ENCODE results near the gene LMAN2.

Gene LMAN2

DNA sequence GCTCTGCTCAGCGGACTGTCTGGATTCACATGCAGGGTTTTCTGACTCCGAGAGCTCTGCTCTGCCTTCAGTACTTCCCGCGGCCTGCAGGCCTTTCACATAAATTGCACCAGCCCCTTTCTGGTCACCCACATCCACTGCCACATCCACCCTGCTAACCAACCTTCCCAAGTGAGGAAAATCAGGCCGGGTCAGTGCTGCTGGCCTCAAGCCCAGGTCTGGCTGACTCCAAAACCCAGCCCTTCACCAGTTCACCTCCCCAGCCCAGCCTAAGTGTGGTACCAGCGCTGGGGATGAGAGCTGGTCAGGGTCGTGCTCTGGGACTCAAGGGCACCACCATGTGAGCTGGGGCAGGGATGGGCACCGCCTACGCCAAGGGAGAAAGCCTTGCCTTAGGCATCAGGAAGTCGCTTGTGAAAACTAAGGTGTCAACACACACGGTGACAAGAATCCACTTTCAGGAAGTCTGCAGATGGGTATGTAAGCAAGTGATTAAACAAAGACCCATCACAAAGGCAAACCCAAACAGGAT, 12.3 kb downstream of the LMAN2 start:
- TF ChIP-seq, protein P1, sequence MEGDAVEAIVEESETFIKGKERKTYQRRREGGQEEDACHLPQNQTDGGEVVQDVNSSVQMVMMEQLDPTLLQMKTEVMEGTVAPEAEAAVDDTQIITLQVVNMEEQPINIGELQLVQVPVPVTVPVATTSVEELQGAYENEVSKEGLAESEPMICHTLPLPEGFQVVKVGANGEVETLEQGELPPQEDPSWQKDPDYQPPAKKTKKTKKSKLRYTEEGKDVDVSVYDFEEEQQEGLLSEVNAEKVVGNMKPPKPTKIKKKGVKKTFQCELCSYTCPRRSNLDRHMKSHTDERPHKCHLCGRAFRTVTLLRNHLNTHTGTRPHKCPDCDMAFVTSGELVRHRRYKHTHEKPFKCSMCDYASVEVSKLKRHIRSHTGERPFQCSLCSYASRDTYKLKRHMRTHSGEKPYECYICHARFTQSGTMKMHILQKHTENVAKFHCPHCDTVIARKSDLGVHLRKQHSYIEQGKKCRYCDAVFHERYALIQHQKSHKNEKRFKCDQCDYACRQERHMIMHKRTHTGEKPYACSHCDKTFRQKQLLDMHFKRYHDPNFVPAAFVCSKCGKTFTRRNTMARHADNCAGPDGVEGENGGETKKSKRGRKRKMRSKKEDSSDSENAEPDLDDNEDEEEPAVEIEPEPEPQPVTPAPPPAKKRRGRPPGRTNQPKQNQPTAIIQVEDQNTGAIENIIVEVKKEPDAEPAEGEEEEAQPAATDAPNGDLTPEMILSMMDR (conservative IDR thresholded peaks at IDR 0.05; ENCODE audit: low read depth, low read length) = no peak
- Histone ChIP-seq H3K27me3 (ENCODE audit: insufficient read depth, low read depth) (no peaks in the 10 kb centered on the region), H3K36me3 (ENCODE audit: insufficient read depth) (no peaks in the 10 kb centered on the region), H3K4me3 (IDR thresholded peaks at IDR 0.05; ENCODE audit: insufficient read depth, low read depth, low read length) (no peak overlapping the region), H3K4me1 (ENCODE audit: low read depth, poor library complexity, severe bottlenecking) (no peaks in the 10 kb centered on the region), H3K27ac (no peak overlapping the region), H2AFZ (ENCODE audit: low read depth) (no peak overlapping the region), H3K79me2 (ENCODE audit: insufficient read depth, low read depth) (peaks cover 8% of the 10 kb centered on the region; the same call in 1 of the 2 replicates), H4K20me1 (ENCODE audit: insufficient read depth) (no peaks in the 10 kb centered on the region), H3K4me2 (no peak overlapping the region), H3K9ac (no peak overlapping the region)

DNA sequence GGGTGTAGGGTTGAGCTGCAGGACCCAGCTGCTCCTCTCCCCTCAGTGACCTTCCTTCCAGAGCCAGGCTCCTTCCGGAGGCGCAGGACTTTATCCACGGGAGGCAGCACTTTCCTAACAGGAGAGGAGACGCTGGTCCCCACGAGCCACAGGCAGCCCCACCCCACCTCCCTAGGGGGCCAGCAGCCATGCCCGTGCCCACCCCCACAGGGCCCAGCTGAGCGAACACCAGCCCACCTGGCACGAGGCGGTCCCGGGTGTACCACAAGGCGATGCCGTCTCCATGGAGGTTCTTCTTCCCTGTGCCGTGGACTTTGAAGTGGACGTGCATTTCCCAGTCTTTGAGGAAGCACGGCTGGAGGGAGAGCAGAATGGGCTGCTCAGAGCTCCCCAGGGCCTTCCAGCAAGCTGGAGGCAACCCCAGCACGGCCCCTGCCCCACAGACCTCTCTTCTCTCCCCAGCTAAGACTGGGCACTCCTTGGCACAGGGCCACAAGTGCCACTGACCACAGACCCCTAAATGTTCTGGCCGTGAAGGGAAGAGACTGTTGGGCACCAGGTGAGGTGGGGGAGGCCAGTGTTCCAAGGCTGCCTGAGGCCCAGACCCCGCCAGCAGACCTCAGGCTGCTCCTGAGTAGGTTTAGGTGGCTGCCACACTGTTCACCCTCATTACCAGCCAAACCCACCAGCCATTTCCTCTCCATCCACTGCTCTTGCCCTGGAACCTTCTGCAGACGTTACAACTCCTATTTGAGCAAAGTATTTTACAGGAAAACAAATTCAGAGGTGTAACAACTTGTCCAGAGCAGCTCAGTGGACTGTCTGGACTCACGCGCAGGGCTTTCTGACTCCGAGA, 13.0 kb downstream of the LMAN2 start:
- TF ChIP-seq, protein P1 (conservative IDR thresholded peaks at IDR 0.05; ENCODE audit: low read depth, low read length) = no peak
- Histone ChIP-seq H3K79me2 (ENCODE audit: insufficient read depth, low read depth) (peaks cover 6% of the 10 kb centered on the region; the same call in 1 of the 2 replicates), H2AFZ (ENCODE audit: low read depth) (no peak overlapping the region), H3K4me2 (no peak overlapping the region), H3K4me3 (IDR thresholded peaks at IDR 0.05; ENCODE audit: insufficient read depth, low read depth, low read length) (no peak overlapping the region), H3K9ac (no peak overlapping the region), H3K4me1 (ENCODE audit: low read depth, poor library complexity, severe bottlenecking) (no peaks in the 10 kb centered on the region), H3K27ac (no peak overlapping the region), H4K20me1 (ENCODE audit: insufficient read depth) (no peaks in the 10 kb centered on the region), H3K27me3 (ENCODE audit: insufficient read depth, low read depth) (no peaks in the 10 kb centered on the region), H3K36me3 (ENCODE audit: insufficient read depth) (no peaks in the 10 kb centered on the region)

DNA sequence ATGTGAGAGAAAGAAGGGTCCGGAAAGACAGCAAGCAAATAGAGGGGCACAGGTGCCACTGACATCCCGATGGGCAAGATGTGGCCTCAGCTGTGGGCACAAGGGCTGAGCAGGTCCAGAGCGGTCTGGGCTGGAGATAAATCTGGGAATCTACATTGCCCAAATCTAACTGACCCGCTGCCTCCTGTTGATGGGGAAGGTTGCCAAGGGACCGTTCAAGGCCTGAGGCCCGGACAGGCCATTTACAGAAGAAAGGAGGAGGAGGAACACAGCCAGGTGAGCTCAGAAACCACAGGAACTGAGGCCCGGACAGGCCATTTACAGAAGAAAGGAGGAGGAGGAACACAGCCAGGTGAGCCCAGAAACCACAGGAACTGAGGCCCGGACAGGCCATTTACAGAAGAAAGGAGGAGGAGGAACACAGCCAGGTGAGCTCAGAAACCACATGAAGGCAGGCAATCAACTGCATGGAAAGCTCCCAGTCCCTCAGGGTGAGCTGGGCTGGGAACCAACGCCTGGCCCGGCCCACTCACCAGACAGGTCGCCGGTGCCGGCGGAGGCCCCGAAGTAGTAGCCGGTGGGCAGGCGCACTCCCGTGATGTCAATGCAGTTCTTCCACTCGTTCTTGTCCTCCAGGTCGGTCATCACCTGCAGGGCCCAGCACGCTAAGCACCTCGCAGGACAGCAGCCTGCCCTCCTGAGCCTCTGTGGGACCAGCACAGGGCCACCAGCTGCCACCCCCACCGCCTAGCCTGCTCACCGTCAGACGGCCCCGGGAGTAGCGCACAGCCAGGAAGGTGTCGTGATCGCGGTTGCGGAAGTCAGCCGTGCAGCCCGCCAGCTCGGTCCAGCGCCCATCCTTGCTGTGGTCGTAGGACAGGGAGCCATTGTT, 14.6 kb downstream of the LMAN2 start:
- Histone ChIP-seq H3K27me3 (ENCODE audit: insufficient read depth, low read depth) (no peaks in the 10 kb centered on the region), H3K36me3 (ENCODE audit: insufficient read depth) (no peaks in the 10 kb centered on the region)

DNA sequence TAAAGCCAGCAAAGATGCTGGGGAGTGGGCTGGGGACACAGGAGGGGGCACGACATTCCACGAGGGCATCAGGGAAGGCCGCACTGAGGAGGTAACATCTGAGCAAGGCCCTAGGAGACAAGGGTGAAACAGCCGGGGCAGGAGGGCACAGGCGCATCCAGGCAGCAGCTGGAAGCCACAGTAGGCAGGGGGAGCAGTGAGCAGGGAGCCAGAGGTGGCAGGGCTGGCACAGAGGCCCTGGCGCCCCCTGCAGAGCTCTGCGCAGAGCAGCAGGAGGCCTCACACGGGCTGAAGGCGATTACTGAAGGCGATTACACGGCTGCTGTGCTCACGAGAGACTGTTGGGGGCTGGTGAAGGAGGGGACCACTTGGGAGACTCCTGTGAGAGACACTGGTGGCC, 15.4 kb downstream of the LMAN2 start:
- Histone ChIP-seq H3K9ac (no peak overlapping the region), H3K4me2 (no peak overlapping the region), H3K27me3 (ENCODE audit: insufficient read depth, low read depth) (no peaks in the 10 kb centered on the region), H3K36me3 (ENCODE audit: insufficient read depth) (no peaks in the 10 kb centered on the region), H3K79me2 (ENCODE audit: insufficient read depth, low read depth) (no peaks in the 10 kb centered on the region; the same call in 1 of the 2 replicates), H2AFZ (ENCODE audit: low read depth) (no peak overlapping the region), H3K27ac (no peak overlapping the region), H4K20me1 (ENCODE audit: insufficient read depth) (no peaks in the 10 kb centered on the region), H3K4me1 (ENCODE audit: low read depth, poor library complexity, severe bottlenecking) (no peaks in the 10 kb centered on the region), H3K4me3 (IDR thresholded peaks at IDR 0.05; ENCODE audit: insufficient read depth, low read depth, low read length) (no peak overlapping the region)
- TF ChIP-seq, protein P1 (conservative IDR thresholded peaks at IDR 0.05; ENCODE audit: low read depth, low read length) = peak; percentile 29; the same call in 1 of the 2 replicates

More for the DNA sequence above, 14.6 kb downstream of the LMAN2 start:
- Histone ChIP-seq H3K27ac (no peak overlapping the region), H3K79me2 (ENCODE audit: insufficient read depth, low read depth) (no peaks in the 10 kb centered on the region; the same call in 1 of the 2 replicates), H2AFZ (ENCODE audit: low read depth) (no peak overlapping the region), H3K9ac (no peak overlapping the region), H3K4me1 (ENCODE audit: low read depth, poor library complexity, severe bottlenecking) (no peaks in the 10 kb centered on the region), H4K20me1 (ENCODE audit: insufficient read depth) (no peaks in the 10 kb centered on the region), H3K4me2 (no peak overlapping the region), H3K4me3 (IDR thresholded peaks at IDR 0.05; ENCODE audit: insufficient read depth, low read depth, low read length) (no peak overlapping the region)
- TF ChIP-seq, protein P1 (conservative IDR thresholded peaks at IDR 0.05; ENCODE audit: low read depth, low read length) = no peak

Data from KMS-11 (cell line).